ENCODE data around the gene SPG7.
A peak's percentile ranks its signal among the peaks of the same experiment; 100 is the strongest.
"Not testable (repeated sequence)": the region's sequence is repeated elsewhere in the genome, so short reads cannot be mapped to it uniquely, and the experiment has no call there.

The SPG7 gene

DNA sequence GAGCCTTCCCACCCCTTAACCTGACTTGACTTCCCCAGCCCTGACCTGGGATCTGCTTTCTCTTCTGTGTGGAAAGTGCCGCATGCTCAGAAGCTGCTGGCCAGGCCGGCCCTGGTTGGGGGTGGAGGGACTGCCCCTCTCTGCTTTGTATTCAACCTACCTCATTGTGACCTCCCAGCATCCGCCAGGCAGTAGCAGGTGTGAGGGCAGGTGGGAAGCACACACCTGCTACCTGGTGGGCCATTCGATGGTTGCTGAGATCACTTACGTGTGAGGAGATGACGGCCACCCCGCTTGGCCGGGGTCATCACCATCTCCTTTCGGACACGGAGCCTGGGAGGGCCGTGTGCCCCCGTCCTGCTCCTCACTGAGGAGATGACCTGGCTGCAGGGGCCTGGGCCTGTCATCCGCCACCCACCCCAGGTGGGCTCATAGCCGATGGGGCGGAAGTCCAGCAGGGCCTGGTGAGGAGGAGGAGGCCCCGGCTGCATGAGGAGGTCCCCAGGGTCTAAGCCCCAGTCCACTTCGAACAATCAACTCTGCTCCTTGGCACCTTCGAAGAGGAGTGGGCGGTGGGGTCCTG is 74.5 kb downstream of the SPG7 start:
- DNase-seq = no peak

DNA sequence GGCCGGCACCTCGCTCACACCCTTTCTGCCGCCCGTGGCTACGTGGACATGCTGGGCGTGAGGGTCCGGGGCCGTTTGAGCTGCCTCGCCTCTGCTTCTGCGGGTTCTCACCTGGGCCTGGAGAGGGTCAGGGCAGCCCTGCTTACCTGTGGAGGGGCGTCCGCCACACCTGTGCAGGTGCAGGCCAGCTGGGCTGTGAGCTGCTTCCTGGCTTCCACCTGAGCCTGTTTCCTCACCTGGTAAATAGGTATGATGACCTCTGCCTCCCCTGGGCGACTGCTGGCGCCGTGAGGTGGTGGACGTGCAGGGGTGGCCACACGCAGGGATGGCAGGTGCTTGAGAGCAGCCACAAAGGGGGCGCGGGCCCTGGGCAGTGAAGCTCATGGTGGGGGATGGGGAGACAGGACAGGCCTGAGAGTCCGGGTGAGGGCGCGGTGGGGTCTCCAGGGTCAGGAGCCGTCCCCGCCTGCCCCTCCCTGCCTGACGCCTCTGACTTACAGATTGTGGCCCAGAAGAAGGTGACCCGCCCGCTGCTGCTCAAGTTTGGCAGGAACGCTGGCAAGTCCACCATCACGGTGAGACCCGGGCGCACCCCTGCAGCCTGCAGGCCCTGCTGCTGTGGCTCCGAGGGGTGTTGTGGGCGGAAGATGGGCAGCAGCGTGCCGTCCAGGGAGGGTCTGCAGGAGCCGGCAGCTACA is 75.1 kb downstream of the SPG7 start:
- DNase-seq = no peak

DNA sequence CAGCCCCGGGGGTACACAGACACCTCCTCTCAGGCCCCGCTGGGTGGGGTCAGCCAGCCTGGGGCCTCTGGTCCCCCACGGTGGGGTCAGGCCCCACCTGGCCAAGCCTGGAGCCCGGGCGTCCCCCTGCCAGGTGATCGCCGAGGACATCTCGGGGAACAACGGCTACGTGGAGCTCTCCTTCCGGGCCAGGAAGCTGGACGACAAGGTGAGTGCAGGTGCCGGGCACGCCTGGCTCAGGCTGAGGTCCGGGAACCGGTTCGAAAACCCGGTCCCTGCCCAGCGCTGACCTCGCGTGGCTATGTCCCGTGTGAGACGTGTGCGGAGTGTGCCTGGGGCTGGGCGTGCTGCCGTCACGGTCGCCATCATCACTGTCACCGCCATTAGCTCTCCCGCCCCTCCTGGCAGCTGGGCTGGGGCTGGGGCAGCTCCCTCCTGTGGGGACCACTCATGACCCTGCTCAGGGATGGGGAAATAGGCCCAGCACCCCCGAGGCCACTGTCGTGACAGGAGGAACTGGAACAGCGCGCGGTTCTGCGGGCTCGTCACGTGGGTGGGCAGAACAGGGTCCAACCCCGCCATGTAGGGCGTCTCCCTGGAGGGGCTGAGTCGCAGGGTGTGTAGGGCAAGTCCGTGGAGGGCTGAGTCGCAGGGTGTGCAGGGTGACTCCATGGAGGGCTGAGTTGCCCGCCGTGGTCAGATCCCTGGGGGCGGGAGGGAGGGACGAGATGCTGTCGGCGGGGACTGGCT is 75.9 kb downstream of the SPG7 start:
- DNase-seq = no peak

- DNase-seq = no peak
These were observed 76.8 kb downstream of the SPG7 start for GRCh38 chr16:89584768-89585549.

GRCh38 chr16:89586218-89586617 is 78.0 kb downstream of the SPG7 start:
- DNase-seq = no peak

DNA sequence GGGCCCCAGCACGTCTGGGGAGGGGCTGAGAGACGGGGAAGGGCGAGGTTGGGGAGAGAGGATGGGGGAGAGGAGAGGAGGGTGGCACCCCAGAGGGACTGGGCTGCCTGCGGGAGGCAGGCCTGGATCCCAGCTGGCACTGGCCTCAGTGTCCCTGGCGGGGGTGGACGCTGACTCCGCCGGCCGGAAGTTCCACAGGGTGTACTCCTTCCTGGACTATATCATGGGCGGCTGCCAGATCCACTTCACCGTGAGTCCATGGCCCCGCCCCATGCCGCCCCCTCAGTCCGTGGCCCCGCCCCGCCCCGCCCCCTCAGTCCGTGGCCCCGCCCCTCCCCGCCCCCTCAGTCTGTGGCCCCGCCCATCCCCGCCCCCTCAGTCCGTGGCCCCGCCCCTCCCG is 78.7 kb downstream of the SPG7 start:
- no peak for DNase-seq

DNA sequence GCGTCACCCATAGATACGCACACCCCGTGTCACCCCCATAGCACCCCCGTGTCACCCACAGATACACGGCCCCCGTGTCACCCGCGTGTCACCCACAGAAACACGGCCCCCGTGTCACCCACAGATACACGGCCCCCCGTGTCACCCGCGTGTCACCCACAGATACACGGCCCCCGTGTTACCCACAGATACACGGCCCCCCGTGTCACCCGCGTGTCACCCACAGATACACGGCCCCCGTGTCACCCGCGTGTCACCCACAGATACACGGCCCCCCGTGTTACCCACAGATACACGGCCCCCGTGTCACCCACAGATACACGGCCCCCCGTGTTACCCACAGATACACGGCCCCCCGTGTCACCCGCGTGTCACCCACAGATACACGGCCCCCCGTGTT is 79.5 kb downstream of the SPG7 start:
- DNase-seq = not testable (repeated sequence)

- no peak for DNase-seq
These were observed 80.4 kb downstream of the SPG7 start for GRCh38 chr16:89588413-89589109.

GRCh38 chr16:89589241-89589926 is 81.2 kb downstream of the SPG7 start:
- no peak for DNase-seq

GRCh38 chr16:89593841-89594240 is 85.6 kb downstream of the SPG7 start:
- peak; percentile 79 for DNase-seq

DNA sequence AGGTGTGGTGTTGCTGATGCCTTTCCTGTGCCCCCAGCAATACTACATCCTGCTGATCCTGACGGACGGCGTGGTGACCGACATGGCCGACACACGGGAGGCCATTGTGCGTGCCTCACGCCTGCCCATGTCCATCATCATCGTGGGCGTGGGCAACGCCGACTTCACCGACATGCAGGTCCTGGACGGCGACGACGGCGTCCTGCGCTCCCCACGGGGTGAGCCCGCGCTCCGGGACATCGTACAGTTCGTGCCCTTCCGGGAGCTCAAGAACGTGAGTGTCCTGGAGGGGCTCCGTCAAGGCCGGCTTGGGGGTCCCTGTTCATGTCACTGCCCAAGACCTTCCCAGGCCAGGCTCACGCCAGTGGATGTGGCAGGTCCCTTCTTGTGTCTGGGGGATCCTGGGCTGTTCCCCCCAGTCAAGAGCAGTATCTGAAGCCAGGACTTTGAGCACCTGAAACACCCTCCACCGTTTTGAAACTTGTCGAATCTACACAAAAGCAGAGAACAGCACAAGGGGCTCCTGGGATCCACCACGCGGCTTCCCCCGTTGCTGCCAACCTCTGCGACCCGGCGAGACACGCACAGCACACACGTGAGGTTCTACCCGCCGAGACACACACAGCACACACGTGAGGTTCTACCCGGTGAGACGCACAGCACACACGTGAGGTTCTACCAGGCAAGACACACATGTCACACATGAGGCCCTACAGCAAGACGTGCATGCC is 87.3 kb downstream of the SPG7 start:
- DNase-seq = no peak

GRCh38 chr16:89596061-89596689 is 88.0 kb downstream of the SPG7 start:
- no peak for DNase-seq

- DNase-seq = no peak
These were observed 88.9 kb downstream of the SPG7 start for GRCh38 chr16:89596957-89597649.

DNA sequence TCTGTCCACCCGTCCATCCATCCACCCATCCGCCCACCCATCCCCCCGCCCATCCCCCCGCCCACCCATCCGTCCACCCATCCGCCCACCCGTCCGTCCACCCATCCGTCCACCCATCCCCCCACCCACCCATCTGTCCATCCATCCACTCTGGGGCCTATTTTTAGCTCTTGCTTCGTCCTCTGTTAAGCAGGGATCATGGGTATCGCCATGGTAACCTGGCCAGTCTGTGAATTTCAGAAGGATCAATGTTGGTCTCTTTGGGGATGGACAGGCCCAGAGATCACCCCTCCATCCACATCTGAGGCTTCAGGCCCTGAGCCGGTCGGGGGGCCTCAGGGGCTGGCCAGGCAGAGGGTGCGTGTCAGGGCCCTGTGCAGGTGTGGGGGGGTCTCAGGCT is 90.0 kb downstream of the SPG7 start:
- no peak for DNase-seq

- DNase-seq = peak; percentile 21
These were observed 91.3 kb downstream of the SPG7 start for GRCh38 chr16:89599451-89599858.

- no peak for DNase-seq
These were observed 91.7 kb downstream of the SPG7 start for GRCh38 chr16:89599902-89600301.

- DNase-seq = no peak
These were observed 92.2 kb downstream of the SPG7 start for GRCh38 chr16:89600427-89600826.

DNA sequence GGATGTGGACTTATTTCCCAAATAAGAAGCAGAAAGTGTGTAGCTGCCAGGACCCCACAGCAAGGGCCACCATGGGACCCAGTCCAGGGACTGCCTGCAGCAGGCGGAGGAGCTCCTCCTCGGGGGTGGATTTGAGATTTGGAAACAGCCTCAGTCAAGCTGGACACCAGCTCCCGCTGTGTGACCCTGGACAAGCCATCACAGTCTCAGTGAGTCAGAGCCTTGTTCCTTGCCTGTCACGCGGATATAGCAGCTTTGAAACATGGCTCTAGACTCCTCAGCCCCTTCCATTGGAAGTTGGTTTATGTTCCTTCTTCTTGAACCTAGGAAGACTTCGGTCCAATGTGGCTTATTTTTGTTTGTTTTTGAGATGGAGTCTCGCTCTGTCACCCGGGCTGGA is 92.8 kb downstream of the SPG7 start:
- DNase-seq = no peak

- no peak for DNase-seq
These were observed 93.7 kb downstream of the SPG7 start for GRCh38 chr16:89601906-89602272.

GRCh38 chr16:89602273-89602951 is 94.2 kb downstream of the SPG7 start:
- peak; percentile 45 for DNase-seq
